NCI-H1694 (cell line): Measurements from ENCODE around the gene GRIN2A.

Experiments used
- DNase-seq: peaks from one replicate; lab custom pipeline; 2025; lab: John Stamatoyannopoulos, UW

The GRIN2A gene

GRCh38 chr16:9852003-9852402 is 330.2 kb downstream of the GRIN2A start:
- no peak for DNase-seq

DNA sequence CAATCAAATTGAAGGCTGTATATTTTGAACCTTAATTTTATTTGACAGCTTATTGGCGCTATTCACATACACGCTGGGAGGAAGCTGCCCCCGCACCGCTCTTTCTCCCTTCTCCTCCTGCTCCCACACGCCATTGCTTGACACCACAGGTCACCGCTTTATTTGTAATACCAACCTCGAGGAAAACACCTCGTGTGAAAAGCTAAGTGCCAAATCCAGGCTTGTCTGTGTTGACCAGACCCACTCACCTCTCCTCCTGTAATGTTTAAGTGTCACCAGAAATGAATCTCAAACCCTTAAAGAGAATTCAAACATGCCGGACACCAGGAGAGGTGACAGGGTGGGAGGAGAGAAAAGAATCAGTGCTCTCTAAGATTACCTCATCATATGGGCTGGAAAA is 331.4 kb downstream of the GRIN2A start:
- DNase-seq, result no peak

- DNase-seq, result no peak
Measured at GRCh38 chr16:9849697-9850245, 332.5 kb downstream of the GRIN2A start.

DNA sequence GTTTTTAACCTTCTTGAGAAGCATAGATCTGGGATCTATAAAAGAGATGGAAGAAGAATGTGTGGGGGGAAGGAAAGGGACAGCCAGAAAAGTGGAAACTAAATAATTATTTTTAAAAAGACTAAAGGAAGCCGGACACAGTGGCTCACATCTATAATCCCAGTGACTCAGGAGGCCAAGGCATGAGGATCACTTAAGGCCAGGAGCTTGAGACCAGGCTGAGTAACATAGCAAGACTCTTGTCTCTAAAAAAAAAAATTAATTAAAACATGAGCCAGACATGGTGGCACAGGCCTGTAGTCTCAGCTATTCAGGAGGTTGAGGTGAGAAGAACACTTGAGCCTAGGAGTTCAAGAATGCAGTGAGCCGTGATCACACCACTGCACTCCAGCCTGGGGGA is 335.1 kb downstream of the GRIN2A start:
- DNase-seq, result no peak

DNA sequence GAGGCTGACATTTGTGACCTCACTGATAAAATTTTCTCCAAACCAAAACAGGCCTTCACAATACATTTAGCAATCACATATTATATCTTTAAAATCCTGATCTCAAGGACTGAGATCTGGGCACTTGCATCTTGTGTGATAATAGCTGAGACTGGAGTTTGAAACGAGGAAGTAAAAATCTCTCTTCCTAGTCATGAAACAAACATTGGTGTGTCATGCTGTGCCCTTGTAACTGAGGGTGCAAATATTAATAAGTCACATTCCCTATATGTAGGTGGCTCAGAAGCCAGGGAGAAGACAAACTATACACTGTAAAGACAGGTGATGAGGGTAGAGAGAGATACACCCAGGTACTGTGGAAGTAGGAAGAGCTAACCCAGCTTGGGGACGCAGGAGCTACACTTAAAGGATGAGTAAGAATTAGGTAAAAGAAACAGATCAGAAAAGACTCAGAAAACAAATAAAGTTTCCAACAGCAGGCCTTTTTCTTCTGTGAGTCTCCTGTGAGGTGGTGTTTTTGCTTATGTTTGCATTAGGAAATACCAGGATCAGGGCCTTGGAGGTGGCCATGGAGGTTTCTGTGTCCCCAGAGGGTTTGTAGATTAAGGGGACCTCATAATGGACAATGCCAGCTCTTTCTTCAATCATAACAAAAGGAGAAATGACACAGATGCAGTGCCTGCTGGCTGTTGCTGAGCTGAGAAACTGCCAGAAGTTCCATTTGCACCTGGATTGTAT is 335.7 kb downstream of the GRIN2A start:
- no peak for DNase-seq

DNA sequence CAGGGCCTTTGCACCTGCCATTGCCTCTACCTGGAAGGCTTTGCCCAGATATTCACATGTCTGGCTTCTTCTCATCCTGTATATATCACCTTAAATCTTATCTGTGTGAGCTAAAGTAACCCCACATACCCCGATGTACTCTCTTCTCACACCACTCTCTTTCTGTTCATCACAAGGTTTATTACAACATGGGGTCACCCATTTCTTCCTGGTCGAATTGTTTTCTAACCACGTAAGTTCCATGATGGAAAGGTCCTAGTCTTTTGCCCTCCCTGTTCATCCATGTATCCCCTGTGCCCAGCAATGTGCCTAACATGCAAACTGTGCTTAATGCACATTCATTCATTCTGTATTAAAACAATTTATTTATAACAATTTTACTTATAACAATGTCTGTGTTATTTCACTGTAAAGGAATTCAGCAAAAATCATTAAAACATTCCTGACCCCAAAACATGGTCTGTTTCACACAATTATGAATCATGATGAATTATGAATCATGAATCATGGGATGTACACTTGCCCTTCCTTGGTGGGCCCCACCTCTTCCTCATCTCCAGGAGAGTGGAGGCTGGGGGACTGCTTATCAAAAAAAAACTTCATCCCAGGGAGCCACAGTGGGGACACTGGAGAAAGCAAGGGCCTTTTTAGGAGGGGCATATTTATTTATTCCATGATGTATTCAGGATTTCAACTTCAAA is 336.4 kb downstream of the GRIN2A start:
- DNase-seq, result no peak

DNA sequence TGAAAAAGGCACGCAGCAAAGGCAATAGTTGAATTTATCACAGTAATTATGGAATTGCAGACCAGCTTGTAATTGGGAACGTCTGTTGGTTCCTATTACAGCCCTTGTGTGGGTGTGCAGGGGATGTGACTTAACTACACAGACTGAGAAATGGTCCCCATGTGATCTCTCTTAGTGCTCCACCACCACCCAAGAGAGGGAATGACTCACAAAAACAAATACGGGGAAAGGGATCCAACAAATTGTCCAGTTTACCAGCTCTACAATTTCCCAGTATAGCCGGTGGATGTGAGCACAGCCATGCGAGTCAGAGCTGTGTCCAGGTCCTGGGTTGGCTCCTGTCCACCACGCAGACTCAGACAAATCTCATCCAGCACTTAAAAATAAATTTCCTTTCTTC is 337.9 kb downstream of the GRIN2A start:
- DNase-seq, result no peak

DNA sequence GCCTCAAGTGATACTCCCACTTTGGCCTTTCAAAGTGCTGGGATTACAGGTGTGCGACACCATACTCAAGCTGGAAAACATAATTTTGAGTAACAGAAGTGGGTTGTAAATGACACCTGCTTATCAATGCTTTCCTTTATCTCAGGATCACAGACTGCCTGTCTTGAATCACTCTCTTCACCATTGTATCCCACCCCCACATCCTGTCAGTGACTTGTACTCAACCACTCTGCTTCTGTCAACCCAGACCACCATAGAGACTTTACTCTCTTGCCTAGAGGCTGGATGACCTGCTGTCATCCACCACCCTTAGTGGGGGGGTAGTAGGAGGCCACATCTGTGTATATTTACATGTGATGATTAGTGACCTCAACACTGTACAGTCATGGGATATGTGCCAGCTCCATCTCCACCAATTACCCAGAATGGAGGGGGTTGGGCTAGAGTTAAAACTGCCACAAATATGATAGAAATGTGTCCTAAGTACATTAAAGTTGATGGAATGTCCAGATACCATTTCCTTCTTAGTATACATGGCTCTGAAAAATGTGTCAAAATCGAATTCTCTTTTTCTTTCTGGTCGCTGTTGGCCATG is 338.7 kb downstream of the GRIN2A start:
- no peak for DNase-seq

- no peak for DNase-seq
Measured at GRCh38 chr16:9840761-9841665, 341.2 kb downstream of the GRIN2A start.

DNA sequence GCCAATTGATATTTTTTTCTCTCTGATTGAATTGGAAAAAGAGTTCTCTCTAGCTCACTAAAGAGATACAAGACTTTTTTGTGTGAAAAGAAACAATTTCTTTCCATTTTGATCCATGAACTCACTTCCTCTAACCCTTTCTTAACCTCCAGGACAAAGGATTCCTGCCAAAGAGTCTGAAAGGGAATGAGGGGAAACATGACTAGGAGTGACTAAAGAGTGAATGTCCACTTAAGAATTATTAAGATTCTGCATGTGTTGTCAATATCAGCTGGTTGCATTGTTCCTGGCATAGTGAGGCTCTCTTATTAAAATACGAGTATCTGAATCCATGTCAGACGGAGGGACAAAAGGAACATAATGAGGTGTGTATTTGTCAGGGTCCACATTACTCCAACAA is 344.7 kb downstream of the GRIN2A start:
- no peak for DNase-seq

- no peak for DNase-seq
Measured at GRCh38 chr16:9836118-9836736, 346.0 kb downstream of the GRIN2A start.

GRCh38 chr16:9827062-9827752 is 355.0 kb downstream of the GRIN2A start:
- DNase-seq, result no peak

GRCh38 chr16:9826656-9827055 is 355.6 kb downstream of the GRIN2A start:
- DNase-seq, result no peak

GRCh38 chr16:9824200-9825068 is 357.8 kb downstream of the GRIN2A start:
- DNase-seq, result no peak

DNA sequence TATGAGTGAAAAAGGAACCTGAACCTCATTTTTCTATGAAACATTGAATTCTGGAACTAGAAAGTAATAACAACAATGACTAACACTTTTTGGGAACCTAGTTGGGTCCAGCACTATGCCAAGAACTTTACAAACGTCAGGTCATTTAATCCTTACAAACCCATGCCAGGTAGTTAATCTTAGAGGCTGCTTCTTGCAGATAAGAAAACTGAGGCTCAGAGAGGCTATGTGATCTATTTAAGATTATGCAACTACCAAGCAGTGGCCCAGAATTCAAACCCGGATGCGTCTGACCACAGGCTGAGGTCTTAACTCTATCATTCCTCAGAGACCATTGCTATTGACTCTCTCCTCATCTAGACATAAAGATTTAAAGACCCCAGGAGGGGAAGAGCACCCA is 358.7 kb downstream of the GRIN2A start:
- DNase-seq, result no peak

- no peak for DNase-seq
Measured at GRCh38 chr16:9821970-9822369, 360.3 kb downstream of the GRIN2A start.

DNA sequence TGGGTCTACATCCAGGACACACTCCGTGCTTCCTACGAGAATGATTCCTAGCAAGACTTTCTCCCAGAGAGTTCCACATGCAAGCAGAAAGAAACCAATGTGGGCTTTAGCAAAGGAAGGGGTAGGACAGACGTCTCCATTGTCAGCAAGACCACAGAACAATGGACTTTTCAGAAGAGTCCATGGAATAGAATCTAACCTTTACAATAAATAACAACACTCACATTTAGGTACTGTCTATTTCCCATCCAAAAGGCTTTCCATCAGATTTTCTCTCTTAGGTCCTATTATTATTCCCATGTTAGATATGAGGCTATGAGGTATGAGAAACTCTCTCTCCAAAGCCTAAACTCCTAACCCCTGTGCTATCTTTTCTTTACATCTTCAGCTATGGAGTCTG is 360.9 kb downstream of the GRIN2A start:
- DNase-seq, result no peak

- DNase-seq, result no peak
Measured at GRCh38 chr16:9820476-9821246, 361.6 kb downstream of the GRIN2A start.

DNA sequence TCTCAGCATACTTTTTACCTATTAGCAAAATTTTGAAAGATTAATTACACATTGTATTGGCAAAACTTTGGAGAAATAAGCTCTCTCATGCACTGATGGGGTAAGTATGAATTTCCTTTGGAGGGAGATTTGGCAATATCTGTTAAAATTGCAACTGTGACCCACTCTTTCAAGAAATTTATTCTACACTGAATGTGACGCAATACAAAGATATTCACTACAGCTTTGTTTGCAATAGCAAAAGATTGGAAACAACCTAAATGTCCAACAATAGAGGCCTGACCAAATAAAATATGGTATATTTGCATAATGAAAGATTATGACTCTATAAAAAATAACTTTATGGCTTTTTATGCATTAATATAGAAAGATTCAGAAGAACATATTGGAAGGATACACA is 363.5 kb downstream of the GRIN2A start:
- DNase-seq, result no peak
